ENCODE measurements around the gene SDCBP2.

Gene SDCBP2

DNA sequence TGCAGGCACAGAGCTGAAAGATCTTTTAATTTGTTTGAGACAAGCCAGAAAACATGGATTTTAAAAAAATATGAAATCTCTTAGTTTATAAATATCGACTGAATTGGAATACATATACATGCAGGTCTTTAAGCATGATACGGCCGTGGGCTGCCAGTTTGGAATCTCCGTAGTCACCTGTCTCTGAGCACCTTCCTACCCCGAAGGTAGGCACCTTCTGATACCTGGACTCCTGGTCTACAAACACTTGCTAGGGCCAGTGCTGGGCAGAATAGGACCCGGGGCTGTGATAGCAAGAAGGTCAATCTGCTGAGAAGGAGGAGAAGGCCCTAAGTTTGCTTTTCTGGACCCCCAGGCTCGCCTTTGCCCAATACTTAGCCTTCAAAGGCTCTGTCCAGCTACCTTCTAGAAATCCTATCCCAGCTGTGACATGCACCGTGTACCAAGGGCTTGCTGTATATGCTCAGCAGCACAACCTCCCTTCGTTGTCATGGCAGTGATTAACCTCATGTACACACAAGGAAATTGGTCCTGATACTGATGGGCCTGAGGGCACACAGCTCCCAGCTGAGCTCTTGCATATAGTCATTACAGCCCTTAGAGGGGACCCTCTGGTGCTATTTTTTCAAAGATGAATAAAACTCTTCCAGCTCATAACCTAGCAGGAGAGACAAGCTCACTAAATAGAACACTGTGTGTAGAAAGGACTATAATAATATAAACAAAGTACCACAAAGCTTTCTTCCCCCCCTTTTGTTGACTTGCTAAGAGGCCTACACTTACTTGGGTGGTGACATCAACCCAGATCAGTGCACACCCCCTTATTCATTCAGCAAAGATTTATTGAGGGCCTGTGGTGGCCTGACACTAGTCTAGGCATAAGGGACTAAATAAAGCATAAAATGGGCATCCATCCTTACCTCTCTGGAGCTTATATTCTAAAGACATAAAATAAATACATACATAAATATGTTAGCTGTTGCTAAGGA, 45.1 kb downstream of the SDCBP2 start:
- no peak for DNase-seq
- in situ Hi-C loops (cut with MboI; ENCODE audit: low pct_unique_long_range_greater_than_20kb, low sequenced_read_pairs), result no loop called here

DNA sequence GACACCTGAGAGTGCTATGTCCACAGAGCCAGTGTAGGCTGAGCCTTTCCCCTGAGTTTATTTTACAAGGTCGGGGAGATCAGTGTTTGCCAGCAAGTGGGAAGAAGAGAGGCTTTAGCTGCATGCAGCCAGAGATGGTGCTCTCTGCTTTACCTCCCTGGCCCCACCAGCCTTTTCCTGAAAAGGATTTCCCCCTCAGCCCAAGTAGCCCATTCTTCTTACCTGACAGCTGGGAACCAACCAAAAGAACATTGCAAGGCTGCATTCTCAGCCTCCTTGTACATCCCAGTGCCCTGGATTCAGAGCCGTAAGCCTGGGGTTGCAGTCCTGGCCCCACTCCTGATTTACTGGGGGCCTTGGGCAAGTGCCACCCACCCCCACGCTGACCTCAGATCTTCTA, 46.0 kb downstream of the SDCBP2 start:
- no peak for DNase-seq
- in situ Hi-C loops (cut with MboI; ENCODE audit: low pct_unique_long_range_greater_than_20kb, low sequenced_read_pairs), result no loop called here

DNA sequence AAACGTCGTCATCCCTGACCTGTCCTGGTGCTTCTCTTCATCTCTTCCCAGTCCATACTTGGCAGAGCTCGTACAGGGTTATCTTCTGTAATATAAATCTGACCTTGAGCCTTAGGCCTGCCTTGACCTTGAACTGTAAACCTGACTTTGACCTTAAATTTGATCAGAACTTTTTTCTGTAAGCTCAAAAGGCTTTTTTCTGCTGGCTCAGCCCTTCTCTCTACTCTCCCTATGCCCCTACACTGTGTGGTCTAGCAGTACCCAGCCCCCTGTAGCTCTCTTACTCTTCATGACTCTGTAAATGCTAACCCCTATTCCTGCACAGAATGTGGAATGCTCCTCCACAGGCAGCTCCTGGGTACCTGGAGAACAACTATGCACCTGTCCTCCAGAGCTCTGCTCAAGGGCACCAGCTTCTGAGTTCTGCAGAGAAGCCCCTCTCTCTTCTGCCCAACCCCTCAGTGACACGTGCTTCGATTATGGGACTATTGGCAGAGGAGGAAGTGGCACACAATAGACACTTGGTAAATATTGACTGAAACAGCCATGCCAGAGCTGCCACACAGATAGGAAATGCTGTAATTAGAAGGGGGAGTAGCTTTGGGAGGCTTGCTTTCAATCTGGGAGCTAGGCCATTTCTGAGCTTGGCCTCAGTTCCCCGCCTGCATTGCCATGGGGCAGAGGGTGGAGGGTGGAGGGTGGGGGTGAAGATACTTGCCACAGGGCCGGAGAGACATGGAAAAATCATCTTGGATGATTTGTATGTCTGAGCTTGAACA, 47.5 kb downstream of the SDCBP2 start:
- in situ Hi-C loops (cut with MboI; ENCODE audit: low pct_unique_long_range_greater_than_20kb, low sequenced_read_pairs), result no loop called here
- DNase-seq, result no peak

- no peak for DNase-seq
- in situ Hi-C loops (cut with MboI; ENCODE audit: low pct_unique_long_range_greater_than_20kb, low sequenced_read_pairs), result no loop called here
These were observed 48.5 kb downstream of the SDCBP2 start for GRCh38 chr20:1280195-1281102.

GRCh38 chr20:1278993-1279392, 49.9 kb downstream of the SDCBP2 start:
- no peak for DNase-seq
- in situ Hi-C loops (cut with MboI; ENCODE audit: low pct_unique_long_range_greater_than_20kb, low sequenced_read_pairs), result no loop called here

DNA sequence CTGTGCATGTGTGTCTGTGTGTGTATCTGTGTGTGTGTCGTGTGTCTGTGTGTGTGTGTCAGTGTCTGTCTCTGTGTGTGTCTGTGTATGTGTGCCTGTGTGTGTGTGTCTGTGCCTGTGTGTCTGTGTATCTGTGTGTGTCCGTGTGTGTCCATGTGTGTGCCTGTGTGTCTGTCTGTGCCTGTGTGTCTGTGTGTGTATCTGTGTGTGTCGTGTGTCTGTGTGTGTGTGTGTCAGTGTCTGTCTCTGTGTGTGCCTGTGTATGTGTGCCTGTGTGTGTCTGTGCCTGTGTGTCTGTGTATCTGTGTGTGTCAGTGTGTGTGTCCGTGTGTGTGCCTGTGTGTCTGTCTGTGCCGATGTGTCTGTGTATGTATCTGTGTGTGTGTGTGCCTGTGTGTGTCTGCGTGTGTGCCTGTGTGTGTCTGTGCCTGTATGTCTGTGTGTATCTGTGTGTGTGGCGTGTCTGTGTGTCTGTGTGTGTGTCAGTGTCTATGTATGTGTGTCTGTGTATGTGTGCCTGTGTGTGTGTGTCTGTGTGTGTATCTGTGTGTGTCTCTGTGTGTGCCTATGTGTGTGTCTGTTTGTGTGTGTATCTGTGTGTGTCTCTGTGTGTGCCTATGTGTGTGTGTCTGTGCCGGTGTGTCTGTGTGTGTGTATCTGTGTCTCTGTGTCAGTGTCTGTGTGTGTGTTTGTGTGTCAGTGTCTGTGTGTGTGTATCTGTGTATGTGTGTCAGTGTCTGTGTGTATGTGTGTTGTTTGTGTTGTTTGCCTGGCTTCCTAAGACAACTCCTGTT, 51.2 kb downstream of the SDCBP2 start:
- no peak for DNase-seq
- in situ Hi-C loops (cut with MboI; ENCODE audit: low pct_unique_long_range_greater_than_20kb, low sequenced_read_pairs), result no loop called here

DNA sequence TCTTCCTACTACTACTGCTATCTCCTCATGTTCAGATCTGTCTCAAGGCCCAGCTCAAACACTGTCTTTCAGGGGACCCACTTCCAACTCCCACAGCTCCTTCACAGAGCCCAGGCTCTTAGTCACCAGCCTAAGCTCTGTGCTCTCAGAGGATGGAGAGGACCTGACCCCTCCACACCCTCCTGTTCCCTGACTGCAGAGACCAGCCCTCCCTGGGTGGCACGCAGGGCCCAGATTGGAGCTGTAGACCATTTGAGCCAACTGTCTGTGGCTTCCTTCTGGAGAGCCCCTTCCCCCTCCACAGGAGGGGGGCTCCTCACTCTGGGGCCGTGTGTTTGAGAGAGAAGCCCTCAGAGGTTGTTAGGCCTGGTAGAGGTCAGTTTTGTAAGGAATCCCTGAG, 53.0 kb downstream of the SDCBP2 start:
- in situ Hi-C loops (cut with MboI; ENCODE audit: low pct_unique_long_range_greater_than_20kb, low sequenced_read_pairs), result no loop called here
- no peak for DNase-seq

- DNase-seq, result no peak
- in situ Hi-C loops (cut with MboI; ENCODE audit: low pct_unique_long_range_greater_than_20kb, low sequenced_read_pairs), result no loop called here
These were observed 54.2 kb downstream of the SDCBP2 start for GRCh38 chr20:1274485-1275311.

DNA sequence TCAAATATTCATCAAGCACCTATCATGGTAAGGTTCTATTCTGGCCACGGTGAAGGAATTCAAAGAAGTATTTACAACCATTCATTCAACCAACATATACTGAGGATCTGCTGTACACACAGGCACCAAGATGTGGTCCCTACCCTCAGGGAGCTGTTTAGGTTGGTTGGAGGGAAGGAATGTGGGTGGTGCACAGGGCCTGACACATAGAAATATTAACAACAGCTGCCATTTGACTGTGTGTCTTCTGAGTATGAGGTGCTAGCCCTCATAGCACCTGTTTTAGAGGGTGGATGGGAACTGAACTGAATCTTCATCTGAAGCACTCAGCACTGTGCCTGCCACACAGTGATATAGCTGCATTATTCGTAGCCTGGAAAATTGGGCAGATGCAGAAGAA, 55.6 kb downstream of the SDCBP2 start:
- DNase-seq, result no peak
- in situ Hi-C loops (cut with MboI; ENCODE audit: low pct_unique_long_range_greater_than_20kb, low sequenced_read_pairs), result no loop called here

GRCh38 chr20:1272368-1273100, 56.4 kb downstream of the SDCBP2 start:
- in situ Hi-C loops (cut with MboI; ENCODE audit: low pct_unique_long_range_greater_than_20kb, low sequenced_read_pairs), result no loop called here

DNA sequence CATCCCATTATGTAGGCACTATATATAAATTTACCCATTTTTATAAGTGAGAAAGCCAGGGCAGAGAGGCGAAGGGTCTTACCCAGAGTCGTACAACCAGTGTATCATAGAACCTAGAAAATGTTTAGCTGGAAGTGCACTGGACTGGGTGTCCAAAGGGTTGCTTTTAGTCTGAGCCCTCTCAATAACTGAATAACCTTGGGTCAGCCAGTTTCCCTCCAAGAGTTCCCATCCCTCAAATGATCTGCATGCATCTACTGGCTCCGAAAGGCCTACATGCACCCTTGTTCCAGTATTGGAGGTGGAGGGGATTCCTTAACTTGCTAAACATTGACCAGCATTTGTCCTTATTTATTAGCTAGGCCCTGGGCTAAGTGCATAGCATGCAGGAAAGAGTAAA, 59.1 kb downstream of the SDCBP2 start:
- in situ Hi-C loops (cut with MboI; ENCODE audit: low pct_unique_long_range_greater_than_20kb, low sequenced_read_pairs), result no loop called here
- no peak for DNase-seq

More at GRCh38 chr20:1272368-1273100, 56.4 kb downstream of the SDCBP2 start:
- no peak for DNase-seq

DNA sequence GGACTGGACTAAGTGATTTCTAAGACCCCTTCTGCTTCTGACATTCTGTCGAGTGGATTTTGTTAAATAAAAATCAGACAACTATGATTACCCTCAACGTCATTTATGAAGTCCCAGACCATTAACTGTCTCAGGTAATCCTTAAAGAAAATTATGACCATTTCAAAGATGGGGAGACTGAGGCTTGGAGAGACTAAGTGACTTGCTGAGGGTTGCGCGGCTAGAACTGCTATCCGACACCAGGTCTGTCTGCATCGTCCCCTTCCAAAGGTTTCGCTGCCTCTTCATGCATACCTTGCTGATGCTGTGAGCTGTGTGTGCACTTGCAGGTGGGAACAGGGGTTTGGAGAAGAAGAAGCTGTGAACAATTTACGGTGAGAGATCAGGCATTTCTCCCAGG, 59.7 kb downstream of the SDCBP2 start:
- DNase-seq, result no peak
- in situ Hi-C loops (cut with MboI; ENCODE audit: low pct_unique_long_range_greater_than_20kb, low sequenced_read_pairs), result no loop called here

- in situ Hi-C loops (cut with MboI; ENCODE audit: low pct_unique_long_range_greater_than_20kb, low sequenced_read_pairs), result no loop called here
- no peak for DNase-seq
These were observed 61.0 kb downstream of the SDCBP2 start for GRCh38 chr20:1267809-1268374.

DNA sequence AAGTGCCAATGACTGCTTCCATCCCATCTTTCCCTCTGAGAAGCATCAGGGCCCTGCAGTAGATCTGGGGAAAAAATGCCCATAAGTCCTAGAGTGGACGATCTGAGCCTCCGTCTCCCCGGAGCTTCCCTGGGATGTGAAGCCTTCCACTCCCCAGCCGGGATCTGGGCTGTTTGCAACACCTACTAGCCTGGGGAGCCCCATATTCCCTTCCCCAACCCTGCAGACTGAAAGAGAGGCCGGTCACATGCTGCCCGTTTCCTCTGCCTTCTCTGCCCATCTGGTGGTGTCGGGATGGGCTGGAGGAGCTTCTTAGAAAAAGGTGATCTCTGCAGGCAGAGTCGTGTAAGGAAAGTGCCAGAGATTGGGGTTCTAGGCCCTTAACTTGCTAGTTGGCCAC, 61.8 kb downstream of the SDCBP2 start:
- no peak for DNase-seq
- in situ Hi-C loops (cut with MboI; ENCODE audit: low pct_unique_long_range_greater_than_20kb, low sequenced_read_pairs), result no loop called here

DNA sequence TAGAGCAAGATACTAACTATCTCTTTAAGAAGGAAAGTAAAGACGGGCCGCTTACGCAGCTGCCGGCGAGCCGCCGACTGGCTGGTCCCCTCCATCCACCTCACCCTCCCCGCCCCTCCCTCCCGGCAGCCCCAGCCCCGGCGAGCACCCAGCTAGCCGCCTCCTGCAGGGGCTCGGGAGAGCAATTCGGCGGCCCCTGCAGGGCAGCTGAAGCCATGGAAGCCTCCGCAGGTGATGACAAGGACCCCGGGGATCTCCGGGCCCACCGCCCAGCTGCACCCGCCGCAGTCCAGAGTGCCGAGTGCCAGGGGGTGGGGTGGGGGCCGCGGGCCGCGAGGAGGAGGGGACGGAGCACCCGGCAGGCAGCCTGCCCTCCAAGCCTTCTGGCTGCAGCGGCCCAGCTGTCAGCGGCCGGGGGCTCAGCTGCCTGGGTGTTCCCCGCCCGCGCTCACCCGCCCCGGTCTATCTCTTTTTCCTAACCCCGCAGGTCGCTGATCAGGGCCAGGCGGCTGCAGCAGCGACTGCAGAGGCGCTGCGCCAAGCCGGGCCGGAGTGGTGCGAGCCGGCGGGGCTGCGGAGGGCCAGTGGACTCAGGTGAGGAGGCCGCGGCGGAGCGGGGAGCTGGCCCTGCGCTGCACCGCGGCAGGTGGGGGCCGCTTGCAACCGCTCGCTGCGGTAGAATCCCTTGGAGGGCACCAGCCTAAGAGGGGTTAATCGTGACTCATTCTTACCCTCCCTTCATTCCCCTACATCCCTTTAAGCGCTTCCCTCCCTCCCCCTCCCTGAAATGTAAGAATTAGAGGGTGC, 62.6 kb downstream of the SDCBP2 start, which contains the start of gene SNPH:
Gene SNPH, plus strand, starts transcription at position 128 of the 807 bp plus-strand sequence. CDS start 29,946 bp downstream, outside the sequence.
- DNase-seq, result no peak
- in situ Hi-C loops (cut with MboI; ENCODE audit: low pct_unique_long_range_greater_than_20kb, low sequenced_read_pairs), result no loop called here

DNA sequence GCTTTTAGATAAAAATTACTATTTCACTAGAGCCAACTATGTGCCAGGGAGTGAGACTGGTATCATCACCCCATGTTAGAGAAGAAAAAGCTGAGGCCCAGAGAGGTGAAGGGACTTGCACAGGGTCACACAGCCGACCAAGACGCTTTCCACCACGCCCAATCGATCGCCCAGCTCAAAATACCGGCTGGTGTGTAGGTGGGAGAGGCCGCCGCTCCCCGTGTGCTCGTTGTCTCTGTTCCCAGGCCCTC, 63.1 kb downstream of the SDCBP2 start:
- in situ Hi-C loops (cut with MboI; ENCODE audit: low pct_unique_long_range_greater_than_20kb, low sequenced_read_pairs), result no loop called here
- DNase-seq, result no peak

Data from KBM-7 (cell line).